ENCODE results near the gene BBS4.
A peak's percentile ranks its signal among the peaks of the same experiment; 100 is the strongest.
"Not testable (repeated sequence)": the region's sequence is repeated elsewhere in the genome, so short reads cannot be mapped to it uniquely, and the experiment has no call there.

The BBS4 gene

DNA sequence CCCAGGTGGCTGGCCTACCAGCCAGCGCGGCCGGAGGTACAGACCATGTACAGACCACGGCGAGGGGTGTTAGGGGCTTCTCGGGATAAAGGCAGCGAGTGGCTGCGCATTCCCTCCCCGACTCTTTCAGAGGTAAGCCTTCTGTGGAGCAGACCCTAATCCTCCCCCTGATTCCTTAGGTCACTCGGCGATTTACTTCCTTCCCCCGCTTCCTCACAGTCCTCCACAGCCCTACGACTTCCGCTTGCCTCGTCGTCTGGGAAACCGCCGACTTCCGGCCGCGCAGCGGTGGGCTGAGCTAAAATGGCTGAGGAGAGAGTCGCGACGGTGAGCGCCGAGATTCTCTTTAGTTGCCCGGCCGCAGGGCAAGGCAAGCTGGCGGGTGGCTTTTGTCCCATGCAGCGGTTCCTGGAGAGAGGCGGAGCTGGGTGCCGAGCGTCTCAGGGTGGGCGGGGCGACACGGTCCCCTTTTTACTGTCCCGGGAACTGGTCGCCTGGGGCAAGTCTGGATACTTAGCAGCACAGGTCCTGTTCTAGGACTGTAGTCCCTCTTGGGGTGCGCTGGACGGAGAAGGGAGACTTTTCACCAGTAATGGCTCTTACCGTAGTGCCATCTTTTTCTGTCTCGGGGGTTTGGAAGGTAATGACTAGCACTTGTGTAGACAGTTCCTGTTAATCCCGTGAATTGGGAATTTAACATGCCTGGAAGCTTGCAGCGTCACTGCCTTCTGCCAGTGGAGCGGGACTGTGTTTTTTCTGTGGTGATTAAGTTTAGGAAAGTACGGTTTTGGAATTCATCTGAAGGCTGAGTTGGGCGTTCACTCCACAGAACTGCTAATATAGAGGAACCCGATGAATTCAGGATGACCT lies at the start of gene BBS4, which contains the start of gene HIGD2B:
BBS4 (plus strand) TSS at position 283 of the 870 bp plus-strand sequence; CDS start at position 304, 21 bp downstream.
HIGD2B (minus strand) TSS at position 258 of the 870 bp plus-strand sequence. CDS start 9,808 bp downstream, outside the sequence.
- peak; percentile 59 for DNase-seq (ENCODE audit: low read depth)

DNA sequence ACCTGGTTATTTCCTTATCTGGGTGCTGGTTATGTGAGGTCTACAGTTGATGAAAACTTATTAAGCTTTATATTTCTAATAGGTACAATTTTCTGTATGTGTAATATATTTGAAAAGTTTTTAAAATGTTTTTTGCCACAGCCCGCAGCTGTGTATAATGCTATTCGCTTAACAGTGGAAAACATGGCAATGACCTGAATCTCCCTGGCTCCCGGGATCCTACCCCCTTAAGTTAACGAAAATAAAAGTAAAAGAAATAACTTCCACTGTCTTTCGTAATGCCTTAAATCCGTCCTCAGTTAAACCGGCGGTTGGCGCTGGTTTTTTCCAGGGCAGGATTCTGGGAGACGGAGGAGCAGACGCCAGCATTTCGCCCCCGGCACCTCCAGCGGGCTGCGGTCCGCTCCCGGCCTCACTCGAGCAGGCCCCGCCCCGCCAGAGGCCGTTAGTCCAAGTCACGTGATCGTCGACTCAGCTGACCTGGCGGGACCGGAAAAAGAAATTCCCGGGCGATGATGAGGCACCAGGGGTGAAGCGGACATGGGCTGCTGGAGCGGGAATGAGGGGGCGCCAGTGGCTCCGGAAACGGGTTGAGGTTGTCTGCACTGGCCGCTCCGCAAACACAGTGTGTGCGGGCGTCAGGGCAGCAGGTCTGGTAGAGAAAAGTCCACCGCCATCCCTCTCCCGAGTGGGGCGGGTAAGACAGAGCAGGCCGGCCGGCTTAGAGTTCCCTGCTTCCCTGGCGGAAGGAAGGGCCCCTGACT lies 49.3 kb upstream of the BBS4 start:
- DNase-seq (ENCODE audit: low read depth), result peak; percentile 19

DNA sequence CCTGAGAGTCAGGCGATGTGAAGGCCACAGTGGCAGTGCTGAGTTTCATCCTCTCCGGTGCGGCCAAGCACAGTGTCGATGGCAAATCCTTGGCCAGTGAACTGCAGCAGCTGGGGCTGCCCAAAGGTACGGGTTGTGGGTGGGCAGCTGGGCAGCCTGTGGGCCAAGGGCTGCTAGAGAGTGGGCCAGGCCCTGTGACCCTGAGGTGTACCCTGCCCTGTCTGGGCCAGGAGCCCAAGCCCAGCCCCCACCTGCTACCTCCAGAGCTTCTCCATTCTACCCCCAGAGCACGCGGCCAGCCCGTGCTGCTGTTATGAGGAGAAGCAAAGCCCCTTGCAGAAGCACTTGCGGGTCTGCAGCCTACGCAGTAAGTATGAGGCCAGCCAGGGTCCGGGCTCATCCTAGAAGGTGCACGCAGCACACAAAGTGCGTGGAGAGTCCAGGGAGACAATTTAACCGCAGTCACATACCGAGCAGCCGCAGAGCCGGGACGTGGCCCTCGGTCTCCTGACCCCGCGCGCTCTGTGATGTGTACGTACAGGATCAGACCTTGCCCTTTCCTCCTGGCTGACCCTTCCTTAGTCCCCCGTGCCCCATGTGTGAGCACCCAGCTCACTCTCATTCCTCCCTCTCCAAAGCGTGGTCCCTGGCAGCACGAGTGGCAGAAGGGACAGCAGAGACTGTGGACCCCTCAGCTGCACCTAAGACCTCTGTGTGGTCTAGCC lies 46.1 kb upstream of the BBS4 start:
- DNase-seq (ENCODE audit: low read depth), result not testable (repeated sequence)

- not testable (repeated sequence) for DNase-seq (ENCODE audit: low read depth)
Observed at GRCh38 chr15:72642271-72642670, 43.7 kb upstream of the BBS4 start.

DNA sequence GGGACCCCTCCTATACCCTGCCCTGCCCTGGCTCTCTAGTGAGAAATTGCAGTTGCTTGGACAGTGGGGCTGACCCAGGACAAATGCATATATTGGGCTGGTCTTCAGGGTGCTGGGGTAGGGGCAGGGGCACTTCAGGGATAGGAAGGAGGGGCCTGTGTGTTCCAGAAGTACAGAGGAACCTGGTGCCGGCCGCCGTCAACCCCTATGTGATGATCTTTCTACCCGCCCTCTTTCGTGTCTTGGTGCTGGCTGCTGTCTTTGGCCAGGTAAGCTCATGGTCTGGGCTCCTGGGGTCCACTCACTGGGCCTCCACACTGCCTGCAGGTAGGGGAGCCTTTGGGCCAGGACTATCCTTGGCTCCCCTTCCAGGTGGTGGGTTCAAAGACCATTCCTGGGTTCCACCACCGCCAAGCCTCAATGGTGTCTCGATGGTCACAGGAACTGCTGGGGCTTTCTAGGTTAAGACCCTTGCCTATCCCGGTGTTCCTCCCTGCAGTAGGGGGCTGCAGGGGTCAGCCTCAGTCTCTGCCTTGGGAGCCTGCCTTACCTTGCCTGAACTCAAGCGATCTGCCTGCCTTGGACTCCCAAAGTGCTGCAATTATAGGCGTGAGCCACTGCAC lies 37.3 kb upstream of the BBS4 start:
- not testable (repeated sequence) for DNase-seq (ENCODE audit: low read depth)

DNA sequence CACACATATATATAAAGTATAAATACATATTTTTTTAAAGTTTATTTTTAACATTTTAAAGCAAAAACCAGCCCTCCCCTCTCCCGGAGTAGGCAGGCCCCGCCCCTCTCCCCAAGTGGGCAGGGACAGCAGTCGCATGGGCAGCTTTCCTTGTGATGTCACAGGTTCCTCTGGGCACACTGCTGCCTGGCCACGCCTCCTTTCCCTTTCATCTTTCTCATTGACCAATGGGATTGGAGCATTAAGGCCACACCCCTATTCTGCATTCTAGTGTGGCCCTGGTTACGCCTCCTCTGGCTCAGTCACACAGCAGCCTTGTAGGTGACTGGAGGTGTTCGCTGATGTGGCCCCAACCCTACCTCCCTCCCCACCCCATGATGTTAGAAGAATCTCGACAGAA lies 31.6 kb upstream of the BBS4 start, which contains the start of gene GOLGA6B:
GOLGA6B (plus strand) TSS at position 301 of the 400 bp plus-strand sequence; CDS start at position 342, 41 bp downstream.
- not testable (repeated sequence) for DNase-seq (ENCODE audit: low read depth)

GRCh38 chr15:72656014-72656413 lies 30.0 kb upstream of the BBS4 start:
- not testable (repeated sequence) for DNase-seq (ENCODE audit: low read depth)

DNA sequence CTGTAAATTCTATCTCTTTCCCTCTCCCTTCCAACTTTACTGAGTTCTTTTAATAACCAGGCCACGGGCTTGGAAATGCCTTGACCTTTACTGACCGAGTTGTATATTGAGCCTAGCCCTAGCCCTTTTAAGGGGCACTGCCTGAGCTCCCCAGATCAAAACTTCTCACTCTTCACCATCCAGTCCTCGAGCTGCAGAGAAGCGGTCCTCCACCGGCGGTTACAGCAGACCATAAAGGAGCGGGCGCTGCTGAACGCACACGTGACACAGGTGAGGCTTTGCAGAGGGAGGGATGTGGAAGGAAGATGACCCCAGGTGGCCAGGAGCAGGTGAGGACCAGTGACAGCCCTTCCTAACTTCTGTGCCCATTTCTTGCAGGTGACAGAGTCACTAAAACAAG lies 24.9 kb upstream of the BBS4 start:
- not testable (repeated sequence) for DNase-seq (ENCODE audit: low read depth)

- DNase-seq (ENCODE audit: low read depth), result not testable (repeated sequence)
Observed at GRCh38 chr15:72663931-72664330, 22.1 kb upstream of the BBS4 start.

GRCh38 chr15:72665706-72666105 lies 20.3 kb upstream of the BBS4 start:
- not testable (repeated sequence) for DNase-seq (ENCODE audit: low read depth)

DNA sequence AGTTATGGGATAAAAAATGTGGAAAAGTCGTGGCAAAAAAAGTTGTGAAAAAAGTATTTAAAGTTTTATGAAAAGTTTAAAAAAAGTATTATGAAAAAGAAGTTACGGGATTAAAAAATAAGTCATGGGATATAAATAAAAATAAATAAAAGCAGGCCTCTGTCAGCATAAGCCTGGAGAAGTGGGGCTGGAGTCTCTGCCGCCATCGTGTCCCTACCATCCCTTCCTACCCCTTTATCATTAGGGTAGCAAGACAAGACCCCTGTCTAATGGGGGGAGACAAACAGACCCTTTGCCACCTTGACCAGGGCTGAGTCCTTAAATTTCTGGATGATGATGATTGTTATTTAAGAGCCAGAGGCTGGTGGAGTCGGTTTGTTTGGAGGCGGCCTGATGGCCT lies 16.2 kb upstream of the BBS4 start:
- not testable (repeated sequence) for DNase-seq (ENCODE audit: low read depth)

DNA sequence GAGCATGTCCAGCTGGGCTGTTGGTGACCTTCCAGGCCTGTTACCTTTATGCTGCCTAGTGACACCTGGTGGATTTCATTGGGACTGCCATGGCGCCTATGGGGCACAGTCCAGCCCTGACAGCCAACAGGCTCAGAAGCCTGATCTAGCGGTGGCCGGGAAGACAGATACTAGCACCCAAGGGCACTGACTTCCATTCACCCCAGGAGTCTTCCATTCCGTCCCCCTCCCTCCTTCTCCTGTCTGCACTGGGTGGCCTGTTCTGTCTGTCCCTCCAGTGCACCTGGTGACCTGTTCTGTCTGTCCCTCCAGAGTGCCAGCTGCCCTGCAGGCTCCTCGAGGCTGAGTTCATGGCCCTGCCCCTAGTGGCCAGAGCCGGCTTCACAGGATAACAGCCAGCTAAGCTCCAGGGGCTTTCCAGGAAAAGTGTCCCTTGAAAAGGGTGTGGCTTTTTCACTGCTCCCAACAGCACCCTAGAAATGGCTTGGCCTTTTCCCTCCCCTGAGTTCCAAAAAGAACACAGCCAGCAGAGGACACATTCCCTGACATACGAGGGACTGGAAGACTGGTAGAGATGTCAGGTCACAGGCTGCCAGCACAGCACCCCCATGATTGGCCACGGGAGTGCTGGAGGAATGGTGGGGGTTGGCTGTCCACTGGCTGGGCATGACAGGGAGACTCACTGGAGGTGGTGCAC lies 15.2 kb upstream of the BBS4 start:
- DNase-seq (ENCODE audit: low read depth), result peak; percentile 75

GRCh38 chr15:72671525-72671924 lies 14.5 kb upstream of the BBS4 start:
- DNase-seq (ENCODE audit: low read depth), result no peak

GRCh38 chr15:72676838-72677237 lies 9.2 kb upstream of the BBS4 start:
- no peak for DNase-seq (ENCODE audit: low read depth)

- DNase-seq (ENCODE audit: low read depth), result no peak
Observed at GRCh38 chr15:72680931-72681330, 5.1 kb upstream of the BBS4 start.

DNA sequence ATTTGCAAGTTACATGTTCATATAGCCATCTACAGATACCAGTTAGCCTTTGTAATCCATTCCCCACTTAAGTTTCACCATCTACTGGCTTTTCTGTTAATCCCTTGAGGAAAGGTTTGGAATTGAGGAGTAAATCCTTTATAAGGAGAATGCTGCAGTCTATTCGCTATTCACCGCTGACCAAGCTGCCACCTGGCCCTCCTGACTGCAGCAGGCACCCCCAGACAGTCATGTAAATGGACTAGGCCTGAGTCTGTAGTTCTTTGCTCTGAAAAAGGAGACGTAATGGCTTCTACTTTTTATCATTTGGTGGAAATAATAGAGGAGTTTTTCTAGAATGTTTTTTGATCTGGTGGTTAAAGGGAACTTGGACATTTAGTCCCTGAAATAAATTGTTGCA lies 3.2 kb upstream of the BBS4 start:
- no peak for DNase-seq (ENCODE audit: low read depth)

GRCh38 chr15:72685301-72685924 lies 594 bp upstream of the BBS4 start:
- DNase-seq (ENCODE audit: low read depth), result no peak

- no peak for DNase-seq (ENCODE audit: low read depth)
Observed at GRCh38 chr15:72688697-72689096, 2.7 kb downstream of the BBS4 start.

DNA sequence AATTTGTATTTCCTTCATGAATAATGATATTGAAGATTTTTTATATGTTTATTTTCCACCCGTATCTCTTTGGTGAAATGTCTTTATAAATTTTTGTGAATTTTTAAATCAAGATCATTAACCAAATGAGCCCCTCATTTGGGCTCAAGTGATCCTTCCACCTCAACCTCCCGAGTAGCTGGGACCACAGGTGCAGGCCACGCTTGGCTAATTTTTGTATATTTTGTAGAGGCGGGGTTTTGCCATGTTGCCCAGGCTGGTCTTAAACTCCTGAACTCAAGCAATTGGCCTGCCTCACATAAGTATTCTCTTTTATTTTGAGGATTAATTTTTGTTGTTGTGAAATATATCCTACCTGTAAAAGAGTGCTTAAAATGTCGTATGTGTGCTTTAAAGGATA lies 4.9 kb downstream of the BBS4 start:
- no peak for DNase-seq (ENCODE audit: low read depth)

- DNase-seq (ENCODE audit: low read depth), result no peak
Observed at GRCh38 chr15:72698938-72699337, 12.9 kb downstream of the BBS4 start.

Data from HS-27A (cell line).